Heart left ventricle (tissue), 13 donors: ENCODE data around the gene ZNF554.

ENCODE experiments used
- POLR2A ChIP-seq, 2 donors: fragments of 450-650 bp; IDR thresholded peaks; one replicate each; pipeline ENCODE4 v1.6.1; 2017; ENCODE audit warnings: antibody characterized with exemption in 2 of 2, mild to moderate bottlenecking in 2 of 2, moderate library complexity in 2 of 2
- TF ChIP-seq, protein P1 (sequence below), 12 donors: fragments of 200-600 bp; sonication (generic) in 4 of 12; IDR thresholded peaks; one replicate each; pipeline versions ENCODE4 v1.5.0 to v1.8.0; 2018 to 2022; ENCODE audit warnings: antibody characterized with exemption in 12 of 12, mild to moderate bottlenecking in 5 of 12
- donor health status: ischemic (EF 13 %, LVEDD 7.1; RV severe dilation, severe dysfunction).
- donor health status: DM: no; HTN: yes; CAD: no.
- donor health status: DM: no; HTN: no; CAD: no.
- donor health status: ischemic (EF 25% LVEDD 6.9; RV normal size, moderate dysfunction).
- donor health status: ischemic (EF 25% LVEDD 5.7; RV mildly dilated, moderate dysfunction).
- donor health status: ischemic (EF 35%, LVEDD 5.7; RV mildly dilated, moderate dysfunction).
- donor health status: nonischemic (EF 11% LVEDD 7.7; RV severe dilation, severe dysfunction).
- donor health status: DM: yes; HTN: yes; CAD: no.
- donor health status: PGD.
- donor health status: ischemic (EF 29% LVEDD 5.4; RV normal size, mild dysfunction).
- donor health status: nonischemic (EF 23%, LVEDD 6.1; RV moderate dilation, normal function).

DNA sequence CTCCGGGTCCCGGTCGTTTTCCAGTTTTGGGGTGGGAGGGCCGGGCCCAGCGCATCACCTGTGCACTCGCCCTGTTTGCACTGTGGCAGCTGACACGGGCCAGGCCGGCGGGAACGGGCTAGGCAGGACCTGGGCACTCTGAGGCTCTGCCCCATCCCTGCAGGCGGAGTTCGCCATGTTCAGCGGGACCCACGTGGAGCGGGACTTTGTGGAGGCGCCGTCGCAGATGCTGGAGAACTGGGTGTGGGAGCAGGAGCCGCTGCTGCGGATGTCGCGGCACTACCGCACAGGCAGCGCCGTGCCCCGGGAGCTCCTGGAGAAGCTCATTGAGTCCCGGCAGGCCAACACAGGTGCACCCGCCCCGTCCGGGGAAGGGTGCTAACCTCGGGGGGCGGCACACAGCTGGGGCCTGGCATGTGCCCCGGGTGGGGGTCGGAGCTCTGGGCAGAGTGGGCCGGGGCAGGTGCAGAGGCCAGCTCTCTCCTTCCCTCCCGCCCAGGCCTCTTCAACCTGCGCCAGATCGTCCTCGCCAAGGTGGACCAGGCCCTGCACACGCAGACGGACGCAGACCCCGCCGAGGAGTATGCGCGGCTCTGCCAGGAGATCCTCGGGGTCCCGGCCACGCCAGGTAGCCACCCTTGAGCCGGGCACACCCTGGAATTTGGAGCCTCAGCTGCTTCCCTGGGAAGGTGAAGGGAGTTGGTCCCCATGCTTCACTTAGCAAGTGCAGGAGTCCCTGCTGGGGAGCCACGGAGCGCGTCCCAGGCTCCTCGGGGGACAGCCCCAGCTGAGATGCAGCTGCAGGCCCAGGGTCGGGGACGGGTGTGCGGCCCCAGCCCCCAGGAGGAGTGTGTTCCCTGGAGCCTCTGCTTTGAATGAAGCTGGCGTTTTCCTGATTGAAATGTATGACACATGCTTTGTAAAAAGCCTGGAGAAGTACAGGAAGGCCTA is 9.3 kb upstream of the ZNF554 start:
- TF ChIP-seq, protein P1, sequence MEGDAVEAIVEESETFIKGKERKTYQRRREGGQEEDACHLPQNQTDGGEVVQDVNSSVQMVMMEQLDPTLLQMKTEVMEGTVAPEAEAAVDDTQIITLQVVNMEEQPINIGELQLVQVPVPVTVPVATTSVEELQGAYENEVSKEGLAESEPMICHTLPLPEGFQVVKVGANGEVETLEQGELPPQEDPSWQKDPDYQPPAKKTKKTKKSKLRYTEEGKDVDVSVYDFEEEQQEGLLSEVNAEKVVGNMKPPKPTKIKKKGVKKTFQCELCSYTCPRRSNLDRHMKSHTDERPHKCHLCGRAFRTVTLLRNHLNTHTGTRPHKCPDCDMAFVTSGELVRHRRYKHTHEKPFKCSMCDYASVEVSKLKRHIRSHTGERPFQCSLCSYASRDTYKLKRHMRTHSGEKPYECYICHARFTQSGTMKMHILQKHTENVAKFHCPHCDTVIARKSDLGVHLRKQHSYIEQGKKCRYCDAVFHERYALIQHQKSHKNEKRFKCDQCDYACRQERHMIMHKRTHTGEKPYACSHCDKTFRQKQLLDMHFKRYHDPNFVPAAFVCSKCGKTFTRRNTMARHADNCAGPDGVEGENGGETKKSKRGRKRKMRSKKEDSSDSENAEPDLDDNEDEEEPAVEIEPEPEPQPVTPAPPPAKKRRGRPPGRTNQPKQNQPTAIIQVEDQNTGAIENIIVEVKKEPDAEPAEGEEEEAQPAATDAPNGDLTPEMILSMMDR (IDR thresholded peaks at IDR 0.05): no peak
- TF ChIP-seq POLR2A (IDR thresholded peaks at IDR 0.05): no peak
